ENCODE measurements around the gene CHTOP. TPM values are rescaled to one million over a fixed set of nuclear protein-coding genes. Genes with fewer than 3 reads are reported as not detected.

CHTOP gene
- total and polyA plus RNA-seq, 2 of the 8 experiments (the other 6 are each of a cell fraction or from before 2014, with no cell fraction given), result 84.6 to 104 TPM

- no peak overlapping the region for H2AFZ ChIP-seq (ENCODE audit: low read length)
- H2BK120ac ChIP-seq (replicated peaks; ENCODE audit: low read depth, low read length), result no peak overlapping the region
- TF ChIP-seq SIN3A (conservative IDR thresholded peaks at IDR 0.05 in 1 of 2, IDR thresholded peaks at IDR 0.05 in 1 of 2; ENCODE audit: low read depth in 1 of 2, low read length in 2 of 2), result peak; percentile 59 to 86; a peak in 2 of 4 replicates
- peak; percentile 71; the same call in 1 of the 2 replicates for TF ChIP-seq MAX (IDR thresholded peaks at IDR 0.05)
- no peak for TF ChIP-seq SP4 (IDR thresholded peaks at IDR 0.05; ENCODE audit: low read length)
- TF ChIP-seq CTCF (IDR thresholded peaks at IDR 0.05; ENCODE audit: control extremely low read depth in 1 of 3, insufficient read depth in 1 of 3, low read depth in 1 of 3, low read length in 3 of 3), result peak; percentile 93 to 99 (median 94)
- no peak for TF ChIP-seq SP1 (IDR thresholded peaks at IDR 0.05; ENCODE audit: low read depth, low read length)
- TF ChIP-seq YY1 (IDR thresholded peaks at IDR 0.05; ENCODE audit: low read depth, low read length), result peak; percentile 75
- no peak for TF ChIP-seq RNF2 (IDR thresholded peaks at IDR 0.05; ENCODE audit: borderline replicate concordance, low read depth, low read length, missing control alignments, poor library complexity, severe bottlenecking)
- TF ChIP-seq HDAC6 (IDR thresholded peaks at IDR 0.05; ENCODE audit: low read depth, low read length), result no peak
- no peak for TF ChIP-seq JUN (IDR thresholded peaks at IDR 0.05; ENCODE audit: low read depth, low read length)
- TF ChIP-seq CREB1 (IDR thresholded peaks at IDR 0.05), result no peak
Observed at GRCh38 chr1:153617663-153618062, 16.2 kb upstream of the CHTOP start.

More at GRCh38 chr1:153617663-153618062, 16.2 kb upstream of the CHTOP start:
- Histone ChIP-seq H3K79me2 (ENCODE audit: control insufficient read depth in 1 of 2, insufficient read depth in 2 of 2, low read length in 2 of 2) (no peaks in the 10 kb centered on the region), H2BK15ac (ENCODE audit: low read length) (no peak overlapping the region), H3K79me1 (ENCODE audit: low read depth, low read length) (no peaks in the 10 kb centered on the region), H3K9ac (replicated peaks in 1 of 4; ENCODE audit: extremely low read depth in 1 of 4, low read depth in 3 of 4, low read length in 3 of 4) (no peak overlapping the region), H3K4ac (replicated peaks; ENCODE audit: insufficient read length, low read depth, low read length) (no peak overlapping the region), H3K27me3 (replicated peaks in 1 of 4; ENCODE audit: control insufficient read depth in 3 of 4, extremely low read depth in 1 of 4, insufficient read depth in 3 of 4, low read length in 3 of 4) (no peaks in the 10 kb centered on the region), H2BK12ac (ENCODE audit: low read depth, low read length) (no peak overlapping the region), H3K18ac (ENCODE audit: extremely low read depth, low read length) (no peak overlapping the region), H3K9me3 (ENCODE audit: insufficient read depth in 2 of 2, low read depth in 1 of 2, low read length in 1 of 2) (no peaks in the 10 kb centered on the region), H2BK5ac (ENCODE audit: low read depth, low read length) (no peak overlapping the region), H3K56ac (replicated peaks; ENCODE audit: insufficient read length, low read depth, low read length) (no peak overlapping the region), H3K23me2 (ENCODE audit: low read depth, low read length) (no peaks in the 10 kb centered on the region; the same call in none of the 2 replicates), H3K4me2 (ENCODE audit: insufficient read depth in 1 of 2, low read depth in 2 of 2, low read length in 2 of 2) (no peak overlapping the region), H3K4me1 (replicated peaks in 1 of 4; ENCODE audit: control insufficient read depth in 3 of 4, insufficient read depth in 4 of 4, low read length in 3 of 4) (peaks cover 0 to 13% (median 5%) of the 10 kb centered on the region in 4 experiments; a peak in 6 of 7 replicates), H2AK5ac (ENCODE audit: low read depth, low read length) (no peak overlapping the region), H3K23ac (ENCODE audit: insufficient read length) (no peak overlapping the region), H3K36me3 (ENCODE audit: control insufficient read depth in 2 of 4, insufficient read depth in 4 of 4, low read length in 3 of 4) (peaks cover 0 to 6% (median 0%) of the 10 kb centered on the region in 4 experiments; a peak in 4 of 8 replicates), H2BK20ac (ENCODE audit: low read length) (no peak overlapping the region), H4K91ac (replicated peaks; ENCODE audit: insufficient read length, low read length) (no peak overlapping the region), H4K5ac (ENCODE audit: insufficient read length, low read depth, low read length) (no peak overlapping the region), H3K27ac (ENCODE audit: low read depth, low read length) (no peak overlapping the region), H4K20me1 (replicated peaks in 1 of 2; ENCODE audit: control insufficient read depth in 1 of 2, insufficient read depth in 2 of 2, low read length in 2 of 2) (no peaks in the 10 kb centered on the region), H4K8ac (ENCODE audit: extremely low read depth, insufficient read depth, low read length) (no peak overlapping the region), H3K14ac (ENCODE audit: insufficient read length) (no peak overlapping the region), H3K4me3 (ENCODE audit: extremely low read depth in 1 of 4, insufficient read depth in 2 of 4, low read depth in 3 of 4, low read length in 4 of 4) (no peak overlapping the region)
- CTCF ChIA-PET (ENCODE audit: partially characterized antibody), result interaction anchor here (0.6 to 15.9 kb wide), 27 partner anchors 10 to 460 kb away, joined by 3 to 224 read pairs (median 4); partner anchors contain the start of genes PGLYRP4, S100A1, S100A13 and S100A6
- 43% methylated on average over 6 of the region's 6 CpGs; no CpG with 5 or more reads in 1 of the 2 experiments for WGBS, 2 experiments (ENCODE audit: extremely low coverage in 1 of 2, insufficient coverage in 1 of 2, insufficient read length in 1 of 2, insufficient replicate concordance in 2 of 2, low coverage in 1 of 2, low lambda C conversion rate in 2 of 2, missing lambda C conversion rate in 1 of 2)
- DNase-seq (ENCODE audit: low read depth in 1 of 2, low spot score in 2 of 2) (peak; percentile 54 to 89), FAIRE-seq (peak; percentile 19)
- POLR2A ChIA-PET (ENCODE audit: partially characterized antibody), result interaction anchor here (0.6 to 15.3 kb wide), 7 partner anchors 10 to 78 kb away, joined by 3 to 261 read pairs (median 3); partner anchors contain the start of genes CHTOP, S100A1 and S100A13
